Measurements from ENCODE around the gene CCDC149. TPM values are rescaled to one million over a fixed set of nuclear protein-coding genes. Genes with fewer than 3 reads are reported as not detected.

The CCDC149 gene
- total RNA-seq, 2 experiments from 2014 or later: not detected

DNA sequence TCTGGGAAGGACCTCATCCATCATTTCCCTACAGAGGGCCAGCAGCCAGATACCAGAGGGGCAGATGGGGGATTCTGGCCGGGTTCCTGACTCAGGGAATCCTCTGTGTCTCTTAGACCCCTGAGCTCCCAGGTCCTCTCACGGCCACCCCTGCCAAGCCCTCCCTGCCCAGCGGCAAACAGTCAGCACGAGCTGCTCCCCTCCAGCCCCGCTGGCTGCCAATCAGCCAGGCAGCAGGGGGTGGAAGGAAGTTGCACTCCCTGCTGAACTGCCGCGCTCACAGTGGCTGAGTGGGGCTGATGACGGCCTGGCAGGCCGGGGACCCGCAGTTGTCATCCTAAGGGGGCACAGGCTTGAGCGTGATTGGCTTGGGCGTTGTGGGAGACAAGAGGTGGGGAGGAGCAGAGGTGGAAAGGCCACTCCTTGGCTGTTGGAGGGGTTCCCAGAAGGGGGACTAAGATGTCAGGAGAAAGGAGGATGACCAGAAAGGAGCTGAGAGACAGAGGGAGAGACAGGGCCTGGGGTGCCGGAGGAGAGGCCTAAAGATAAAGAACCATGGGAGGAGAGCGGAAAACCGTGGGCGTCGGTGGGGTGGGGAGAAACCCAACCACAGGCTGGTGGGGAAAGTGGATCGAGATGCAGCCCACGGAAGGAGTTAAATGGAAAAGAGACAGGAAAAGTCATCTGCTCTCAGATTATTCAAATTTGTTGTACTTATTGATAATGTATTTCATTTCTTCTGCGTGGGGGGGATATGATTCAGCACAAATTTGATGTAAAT, 4.4 kb upstream of the CCDC149 start:
- Histone ChIP-seq H3K27ac (ENCODE audit: low read depth, low read length, poor library complexity, severe bottlenecking) (no peak overlapping the region), H3K9me2 (ENCODE audit: insufficient read depth, low read length) (no peaks in the 10 kb centered on the region), H4K20me1 (ENCODE audit: insufficient read depth, low read length) (no peaks in the 10 kb centered on the region), H3K9me3 (ENCODE audit: low read length) (no peaks in the 10 kb centered on the region), H3K36me3 (ENCODE audit: insufficient read depth, low read length) (no peaks in the 10 kb centered on the region), H3K4me2 (ENCODE audit: low read length) (no peak overlapping the region), H3K4me3 (ENCODE audit: low read depth, low read length, poor library complexity, severe bottlenecking) (no peak overlapping the region), H3K79me2 (ENCODE audit: insufficient read depth, low read depth, low read length) (no peaks in the 10 kb centered on the region), H2AFZ (ENCODE audit: low read length) (no peak overlapping the region), H3K4me1 (ENCODE audit: insufficient read depth, low read length, poor library complexity, severe bottlenecking) (no peaks in the 10 kb centered on the region)
- ChIA-PET POLR2A (no interaction called here), CTCF (ENCODE audit: unreplicated experiment) (no interaction called here)
- intact Hi-C loops (cut with micrococcal nuclease; ENCODE audit: unreplicated experiment): no loop called here
- BruUV-seq (replicated peaks): no TSS peak
- TF ChIP-seq EZH2phosphoT487 (IDR thresholded peaks at IDR 0.05; ENCODE audit: borderline replicate concordance, low read depth, low read length) (no peak), CTCF (conservative IDR thresholded peaks at IDR 0.05; ENCODE audit: low read length) (no peak)
- no peak for DNase-seq (ENCODE audit: low spot score)

- no peaks in the 10 kb centered on the region for H4K20me1 ChIP-seq (ENCODE audit: insufficient read depth, low read length)
- no TSS peak for BruUV-seq (replicated peaks)
- ChIA-PET CTCF (ENCODE audit: unreplicated experiment) (no interaction called here), POLR2A (interaction anchor here (1.0 kb wide), 1 partner anchor 177 kb away, joined by 5 read pairs; no protein-coding TSS in a partner anchor)
- H3K4me3 ChIP-seq (ENCODE audit: low read depth, low read length, poor library complexity, severe bottlenecking): no peak overlapping the region
- H3K79me2 ChIP-seq (ENCODE audit: insufficient read depth, low read depth, low read length): no peaks in the 10 kb centered on the region
- TF ChIP-seq EZH2phosphoT487 (IDR thresholded peaks at IDR 0.05; ENCODE audit: borderline replicate concordance, low read depth, low read length) (no peak), CTCF (conservative IDR thresholded peaks at IDR 0.05; ENCODE audit: low read length) (no peak)
- no peak overlapping the region for H3K4me2 ChIP-seq (ENCODE audit: low read length)
- no peak overlapping the region for H2AFZ ChIP-seq (ENCODE audit: low read length)
- H3K36me3 ChIP-seq (ENCODE audit: insufficient read depth, low read length): no peaks in the 10 kb centered on the region
- no peak for DNase-seq (ENCODE audit: low spot score)
- no peaks in the 10 kb centered on the region for H3K9me3 ChIP-seq (ENCODE audit: low read length)
- intact Hi-C loops (cut with micrococcal nuclease; ENCODE audit: unreplicated experiment): no loop called here
- no peaks in the 10 kb centered on the region for H3K9me2 ChIP-seq (ENCODE audit: insufficient read depth, low read length)
- no peak overlapping the region for H3K27ac ChIP-seq (ENCODE audit: low read depth, low read length, poor library complexity, severe bottlenecking)
- H3K4me1 ChIP-seq (ENCODE audit: insufficient read depth, low read length, poor library complexity, severe bottlenecking): no peaks in the 10 kb centered on the region
These were observed 2.5 kb upstream of the CCDC149 start for GRCh38 chr4:24915121-24915922.
